SK-N-SH (cell line): ENCODE data around the gene SH2D4B.

Source experiments
- CTCF ChIP-seq: fragments of 200-600 bp; sonication (generic); IDR thresholded peaks from 2 replicates; pipeline ENCODE4 v1.6.1; 2017; ENCODE audit warnings: antibody characterized with exemption, mild to moderate bottlenecking, moderate library complexity
- PBX3 ChIP-seq: IDR thresholded peaks from 2 replicates; pipeline ENCODE4; 2012

DNA sequence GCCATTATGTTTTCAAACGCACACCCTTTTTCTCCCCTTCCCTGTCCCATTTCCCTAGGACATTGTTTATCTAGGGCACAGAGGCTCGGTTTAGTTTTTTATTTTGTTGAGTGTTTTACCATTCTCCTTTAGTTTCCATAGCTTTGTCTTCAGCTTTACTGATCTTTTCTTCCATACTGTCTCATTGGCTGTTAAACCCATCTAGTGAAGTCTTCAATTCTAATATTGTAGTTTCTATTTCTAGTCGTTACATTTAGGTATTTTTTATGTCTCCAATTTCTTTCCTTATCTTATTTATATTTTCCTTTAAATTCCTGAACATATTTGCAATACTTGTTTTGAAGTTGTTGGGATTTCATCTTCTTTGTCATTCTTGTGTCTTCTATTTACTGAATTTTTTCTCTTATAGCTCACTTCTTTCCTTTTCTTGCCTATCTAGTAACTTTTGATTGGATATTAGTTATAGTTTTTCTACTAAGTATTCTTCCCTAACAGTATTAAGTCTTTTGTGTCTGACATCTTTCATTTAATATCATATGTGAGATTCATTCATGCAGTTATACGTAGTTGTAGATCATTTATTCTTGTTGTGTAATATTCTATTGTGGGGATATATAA is 41.0 kb upstream of the SH2D4B start:
- TF ChIP-seq PBX3 (no peak), CTCF (no peak)
